Measurements from ENCODE around the gene LONP1.
"Not testable (repeated sequence)": the region's sequence is repeated elsewhere in the genome, so short reads cannot be mapped to it uniquely, and the experiment has no call there.

The LONP1 gene

DNA sequence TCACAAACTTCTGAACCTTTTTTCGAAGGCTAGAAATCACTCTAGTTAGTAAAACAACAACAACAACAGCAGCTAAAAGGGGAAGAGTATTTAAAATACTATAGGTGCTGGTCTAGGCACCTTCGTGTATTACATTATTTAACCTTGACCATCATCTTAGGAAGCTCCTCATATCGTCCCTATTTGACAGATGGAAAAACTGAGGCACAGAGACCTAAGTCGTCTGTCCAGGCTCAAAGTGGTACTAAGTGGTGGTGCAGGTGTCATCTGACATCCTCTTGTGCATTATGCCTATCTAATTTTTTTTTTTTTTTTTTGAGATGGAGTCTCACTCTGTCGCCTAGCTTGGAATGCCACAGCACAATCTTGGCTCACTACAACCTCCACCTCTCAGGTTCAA is 29.6 kb upstream of the LONP1 start:
- H3K79me2 ChIP-seq (ENCODE audit: insufficient read depth, low read length), result no peaks in the 10 kb centered on the region
- H2AFZ ChIP-seq (ENCODE audit: low read depth, low read length), result no peak overlapping the region
- no peak overlapping the region for H3K4me3 ChIP-seq (ENCODE audit: low read depth in 1 of 2, low read length in 2 of 2)
- DNase-seq, result no peak
- H3K9me3 ChIP-seq (ENCODE audit: insufficient read depth, low read length, severe bottlenecking), result no peaks in the 10 kb centered on the region
- H3K27me3 ChIP-seq (ENCODE audit: insufficient read depth, low read length, poor library complexity), result no peaks in the 10 kb centered on the region
- H3K36me3 ChIP-seq (ENCODE audit: insufficient read depth, low read length), result no peaks in the 10 kb centered on the region
- H3K9ac ChIP-seq (ENCODE audit: low read depth, low read length), result no peak overlapping the region
- H3K4me2 ChIP-seq (ENCODE audit: insufficient read depth, low read length), result no peak overlapping the region
- no peak for ATAC-seq (ENCODE audit: insufficient read depth, low read depth)
- no peaks in the 10 kb centered on the region for H3K4me1 ChIP-seq (ENCODE audit: insufficient read depth, low read length)
- H3K27ac ChIP-seq (ENCODE audit: low read length), result no peak overlapping the region
- H4K20me1 ChIP-seq (ENCODE audit: insufficient read depth, low read length), result no peaks in the 10 kb centered on the region
- TF ChIP-seq, protein P1, sequence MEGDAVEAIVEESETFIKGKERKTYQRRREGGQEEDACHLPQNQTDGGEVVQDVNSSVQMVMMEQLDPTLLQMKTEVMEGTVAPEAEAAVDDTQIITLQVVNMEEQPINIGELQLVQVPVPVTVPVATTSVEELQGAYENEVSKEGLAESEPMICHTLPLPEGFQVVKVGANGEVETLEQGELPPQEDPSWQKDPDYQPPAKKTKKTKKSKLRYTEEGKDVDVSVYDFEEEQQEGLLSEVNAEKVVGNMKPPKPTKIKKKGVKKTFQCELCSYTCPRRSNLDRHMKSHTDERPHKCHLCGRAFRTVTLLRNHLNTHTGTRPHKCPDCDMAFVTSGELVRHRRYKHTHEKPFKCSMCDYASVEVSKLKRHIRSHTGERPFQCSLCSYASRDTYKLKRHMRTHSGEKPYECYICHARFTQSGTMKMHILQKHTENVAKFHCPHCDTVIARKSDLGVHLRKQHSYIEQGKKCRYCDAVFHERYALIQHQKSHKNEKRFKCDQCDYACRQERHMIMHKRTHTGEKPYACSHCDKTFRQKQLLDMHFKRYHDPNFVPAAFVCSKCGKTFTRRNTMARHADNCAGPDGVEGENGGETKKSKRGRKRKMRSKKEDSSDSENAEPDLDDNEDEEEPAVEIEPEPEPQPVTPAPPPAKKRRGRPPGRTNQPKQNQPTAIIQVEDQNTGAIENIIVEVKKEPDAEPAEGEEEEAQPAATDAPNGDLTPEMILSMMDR (IDR thresholded peaks at IDR 0.05; ENCODE audit: borderline replicate concordance, extremely low read depth, low read length, poor library complexity, severe bottlenecking), result no peak
- TF ChIP-seq EZH2 (IDR thresholded peaks at IDR 0.05; ENCODE audit: borderline replicate concordance, low read depth, low read length, severe bottlenecking), result no peak

DNA sequence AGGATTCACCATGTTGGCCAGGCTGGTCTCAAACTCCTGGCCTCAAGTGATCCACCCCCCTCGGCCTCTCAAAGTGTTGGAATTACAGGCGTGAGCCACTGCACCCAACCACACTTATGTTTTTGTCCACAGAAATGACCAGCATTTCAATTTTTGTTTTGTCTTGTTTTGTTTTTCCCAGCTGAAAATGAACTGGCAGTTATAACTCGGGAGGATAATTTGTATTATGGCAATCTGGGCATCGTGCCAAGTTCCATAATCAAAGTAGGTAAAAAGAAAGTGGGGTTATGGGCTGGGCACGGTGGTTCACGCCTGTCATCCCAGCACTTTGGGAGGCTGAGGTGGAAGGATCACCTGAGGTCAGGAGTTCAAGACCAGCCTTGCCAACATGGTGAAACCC is 29.0 kb upstream of the LONP1 start:
- H3K36me3 ChIP-seq (ENCODE audit: insufficient read depth, low read length); H3K79me2 ChIP-seq (ENCODE audit: insufficient read depth, low read length); H3K9ac ChIP-seq (ENCODE audit: low read depth, low read length); H3K9me3 ChIP-seq (ENCODE audit: insufficient read depth, low read length, severe bottlenecking); DNase-seq; H4K20me1 ChIP-seq (ENCODE audit: insufficient read depth, low read length); H2AFZ ChIP-seq (ENCODE audit: low read depth, low read length); H3K4me2 ChIP-seq (ENCODE audit: insufficient read depth, low read length); H3K27me3 ChIP-seq (ENCODE audit: insufficient read depth, low read length, poor library complexity); ATAC-seq (ENCODE audit: insufficient read depth, low read depth); H3K4me3 ChIP-seq (ENCODE audit: low read depth in 1 of 2, low read length in 2 of 2); H3K27ac ChIP-seq (ENCODE audit: low read length); H3K4me1 ChIP-seq (ENCODE audit: insufficient read depth, low read length): not testable (repeated sequence)

GRCh38 chr19:5744999-5745398 is 25.1 kb upstream of the LONP1 start:
- H3K9me3 ChIP-seq (ENCODE audit: insufficient read depth, low read length, severe bottlenecking); ATAC-seq (ENCODE audit: insufficient read depth, low read depth); H3K27ac ChIP-seq (ENCODE audit: low read length); H2AFZ ChIP-seq (ENCODE audit: low read depth, low read length); H3K9ac ChIP-seq (ENCODE audit: low read depth, low read length); H3K4me1 ChIP-seq (ENCODE audit: insufficient read depth, low read length); H3K4me3 ChIP-seq (ENCODE audit: low read depth in 1 of 2, low read length in 2 of 2); DNase-seq; H3K79me2 ChIP-seq (ENCODE audit: insufficient read depth, low read length); H3K36me3 ChIP-seq (ENCODE audit: insufficient read depth, low read length); H3K27me3 ChIP-seq (ENCODE audit: insufficient read depth, low read length, poor library complexity); H4K20me1 ChIP-seq (ENCODE audit: insufficient read depth, low read length); H3K4me2 ChIP-seq (ENCODE audit: insufficient read depth, low read length): not testable (repeated sequence)

DNA sequence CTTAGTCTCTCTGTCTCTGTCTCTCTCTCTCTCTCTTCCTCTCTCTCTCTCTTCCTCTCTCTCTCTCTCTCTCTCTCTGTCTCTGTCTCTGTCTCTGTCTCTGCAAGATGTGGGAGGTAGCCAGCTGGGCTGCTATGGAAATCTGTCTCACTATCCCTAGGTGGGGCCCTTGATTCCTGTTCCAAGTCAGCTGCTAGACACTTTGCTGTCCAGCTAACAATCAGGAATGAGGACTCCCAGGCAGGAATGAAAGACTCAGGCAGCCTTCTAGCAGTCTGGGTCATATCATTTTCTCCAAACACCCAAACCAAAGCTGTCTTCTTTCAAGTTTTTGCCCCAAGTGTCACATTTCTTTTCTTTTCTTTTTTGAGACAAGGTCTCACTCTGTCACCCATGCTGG is 23.7 kb upstream of the LONP1 start:
- no peaks in the 10 kb centered on the region for H3K36me3 ChIP-seq (ENCODE audit: insufficient read depth, low read length)
- no peak overlapping the region for H3K4me2 ChIP-seq (ENCODE audit: insufficient read depth, low read length)
- no peak overlapping the region; the same call in 1 of the 2 replicates for H2AFZ ChIP-seq (ENCODE audit: low read depth, low read length)
- no peaks in the 10 kb centered on the region for H3K4me1 ChIP-seq (ENCODE audit: insufficient read depth, low read length)
- DNase-seq (no peak), ATAC-seq (ENCODE audit: insufficient read depth, low read depth) (no peak)
- no peaks in the 10 kb centered on the region for H4K20me1 ChIP-seq (ENCODE audit: insufficient read depth, low read length)
- no peak overlapping the region for H3K27ac ChIP-seq (ENCODE audit: low read length)
- no peaks in the 10 kb centered on the region for H3K27me3 ChIP-seq (ENCODE audit: insufficient read depth, low read length, poor library complexity)
- no peak overlapping the region for H3K4me3 ChIP-seq (ENCODE audit: low read depth in 1 of 2, low read length in 2 of 2)
- H3K79me2 ChIP-seq (ENCODE audit: insufficient read depth, low read length), result no peaks in the 10 kb centered on the region
- TF ChIP-seq, protein P1 (IDR thresholded peaks at IDR 0.05; ENCODE audit: borderline replicate concordance, extremely low read depth, low read length, poor library complexity, severe bottlenecking), result no peak
- TF ChIP-seq EZH2 (IDR thresholded peaks at IDR 0.05; ENCODE audit: borderline replicate concordance, low read depth, low read length, severe bottlenecking), result no peak
- no peak overlapping the region for H3K9ac ChIP-seq (ENCODE audit: low read depth, low read length)
- no peaks in the 10 kb centered on the region for H3K9me3 ChIP-seq (ENCODE audit: insufficient read depth, low read length, severe bottlenecking)
